Naive thymus-derived CD8-positive, alpha-beta T cell (primary cell): ENCODE data around the gene MAP2K5. TPM values are rescaled to one million over a fixed set of nuclear protein-coding genes. Genes with fewer than 3 reads are reported as not detected.

Experiments
- ATAC-seq, 2 donors: fragments of 150-1000 bp; cut with Tn5 transposase in 1 of 2; sonication (Bioruptor Pico), chemical (Tn5 transposase) in 1 of 2; 1 replicate in 1 of 2; 2 replicates in 1 of 2; pipeline ENCODE4 v1.10.0; 2021; ENCODE audit warnings: mild to moderate bottlenecking in 2 of 2, moderate library complexity in 2 of 2
- POLR2A ChIA-PET: fragments of 350-600 bp; sonication (Branson Sonifier 250); formaldehyde crosslinking; loops from one replicate; lab custom pipeline; 2021; ENCODE audit warnings: antibody characterized with exemption; lab: Charles Lee
- DNase-seq, 10 donors: peaks; one replicate each; pipeline versions ENCODE4 v3.0.0 to v3.0.0-alpha.2; 2020 to 2022
- H3K27ac Mint-ChIP-seq, 10 donors: one replicate each; pipeline ENCODE4 v1.8.0; 2020 to 2022; ENCODE audit warnings: mild to moderate bottlenecking in 10 of 10, mixed read lengths in 10 of 10, moderate library complexity in 4 of 10, inconsistent platforms in 1 of 10
- H3K27me3 Mint-ChIP-seq, 5 donors: one replicate each; pipeline ENCODE4 v1.8.0; 2021 to 2022; ENCODE audit warnings: mixed read lengths in 5 of 5
- H3K36me3 Mint-ChIP-seq, 3 donors: one replicate each; pipeline ENCODE4 v1.8.0; 2020 to 2022; ENCODE audit warnings: mixed read lengths in 3 of 3, mild to moderate bottlenecking in 2 of 3, inconsistent platforms in 1 of 3
- H3K4me1 Mint-ChIP-seq, 4 donors: one replicate each; pipeline ENCODE4 v1.8.0; 2021 to 2022; ENCODE audit warnings: mixed read lengths in 4 of 4
- H3K4me3 Mint-ChIP-seq, 10 donors: one replicate each; pipeline ENCODE4 v1.8.0; 2020 to 2022; ENCODE audit warnings: mild to moderate bottlenecking in 10 of 10, mixed read lengths in 10 of 10, moderate library complexity in 6 of 10, inconsistent platforms in 1 of 10
- H3K9me3 Mint-ChIP-seq, 9 donors: one replicate each; pipeline ENCODE4 v1.8.0; 2020 to 2022; ENCODE audit warnings: mixed read lengths in 9 of 9, mild to moderate bottlenecking in 3 of 9, inconsistent platforms in 1 of 9, moderate library complexity in 1 of 9
- polyA plus RNA-seq, 3 donors: library from polyadenylated mRNA; unstranded; fragments of 300-500 nt; fragmentation: Illumina TruSeq; gene quantifications; one replicate each; pipeline ENCODE4 v1.2.3, GENCODE V29; 2021
- total RNA-seq, 8 experiments: library from RNA in 2 of 8; stranded (reverse) in 2 of 8; gene quantifications; one replicate each; pipeline ENCODE4 v1.2.3 and lab custom pipeline; 2021 to 2026

Gene MAP2K5
- total and polyA plus RNA-seq, 5 experiments from 2014 or later = 17.8 to 37.6 (median 22.5) TPM

- peaks cover 0 to 27% (median 25%) of the 10 kb centered on the region in 3 donors for H3K36me3 Mint-ChIP-seq
- H3K4me3 Mint-ChIP-seq = no peak overlapping the region
- H3K27ac Mint-ChIP-seq = no peak overlapping the region
- peaks cover 0 to 3% (median 0%) of the 10 kb centered on the region in 4 donors for H3K4me1 Mint-ChIP-seq
- ATAC-seq (no peak), DNase-seq (peak in 1 of 10 donors; percentile 55)
- POLR2A ChIA-PET = no interaction called here
- H3K9me3 Mint-ChIP-seq = no peaks in the 10 kb centered on the region
- no peaks in the 10 kb centered on the region for H3K27me3 Mint-ChIP-seq
These were observed 261.7 kb downstream of the MAP2K5 start for GRCh38 chr15:67803996-67804843.

- H3K4me3 Mint-ChIP-seq = no peak overlapping the region
- no peak for ATAC-seq
- peaks cover 0 to 29% (median 25%) of the 10 kb centered on the region in 3 donors for H3K36me3 Mint-ChIP-seq
These were observed 262.6 kb downstream of the MAP2K5 start for GRCh38 chr15:67805008-67805665.

GRCh38 chr15:67805666-67806516 lies 263.4 kb downstream of the MAP2K5 start:
- no peak for ATAC-seq
- Mint-ChIP-seq H3K4me1 (peaks cover 0 to 3% (median 0%) of the 10 kb centered on the region in 4 donors), H3K36me3 (peaks cover 0 to 26% (median 23%) of the 10 kb centered on the region in 3 donors), H3K9me3 (no peaks in the 10 kb centered on the region), H3K4me3 (no peak overlapping the region), H3K27me3 (peaks cover 0 to 1% (median 0%) of the 10 kb centered on the region in 5 donors), H3K27ac (no peak overlapping the region)
- peak in 1 of 10 donors; percentile 28 for DNase-seq
- POLR2A ChIA-PET = no interaction called here

More at GRCh38 chr15:67805008-67805665, 262.6 kb downstream of the MAP2K5 start:
- no peaks in the 10 kb centered on the region for H3K9me3 Mint-ChIP-seq
- peak overlapping the region in 1 of 10 donors; percentile 52 for H3K27ac Mint-ChIP-seq
- POLR2A ChIA-PET = no interaction called here
- DNase-seq = peak in 1 of 10 donors; percentile 48
- peaks cover 0 to 1% (median 0%) of the 10 kb centered on the region in 5 donors for H3K27me3 Mint-ChIP-seq
- H3K4me1 Mint-ChIP-seq = peaks cover 0 to 3% (median 0%) of the 10 kb centered on the region in 4 donors

- POLR2A ChIA-PET = no interaction called here
- H3K4me1 Mint-ChIP-seq = peaks cover 0 to 3% (median 0%) of the 10 kb centered on the region in 4 donors
- no peaks in the 10 kb centered on the region for H3K9me3 Mint-ChIP-seq
- peaks cover 0 to 26% (median 23%) of the 10 kb centered on the region in 3 donors for H3K36me3 Mint-ChIP-seq
- no peak for ATAC-seq
- H3K27me3 Mint-ChIP-seq = peaks cover 0 to 1% (median 0%) of the 10 kb centered on the region in 5 donors
- DNase-seq = peak in 1 of 10 donors; percentile 11
- no peak overlapping the region for H3K27ac Mint-ChIP-seq
- H3K4me3 Mint-ChIP-seq = no peak overlapping the region
These were observed 264.0 kb downstream of the MAP2K5 start for GRCh38 chr15:67806536-67806935.

- H3K36me3 Mint-ChIP-seq = peaks cover 0 to 28% (median 23%) of the 10 kb centered on the region in 3 donors
- no peak overlapping the region for H3K27ac Mint-ChIP-seq
- H3K27me3 Mint-ChIP-seq = peaks cover 0 to 1% (median 0%) of the 10 kb centered on the region in 5 donors
- peak in 1 of 10 donors; percentile 47 for DNase-seq
- peaks cover 0 to 3% (median under 1%) of the 10 kb centered on the region in 4 donors for H3K4me1 Mint-ChIP-seq
- no peaks in the 10 kb centered on the region for H3K9me3 Mint-ChIP-seq
- POLR2A ChIA-PET = no interaction called here
- no peak for ATAC-seq
- no peak overlapping the region for H3K4me3 Mint-ChIP-seq
These were observed 264.6 kb downstream of the MAP2K5 start for GRCh38 chr15:67807141-67807540.

GRCh38 chr15:67807836-67808235 lies 265.3 kb downstream of the MAP2K5 start:
- POLR2A ChIA-PET = no interaction called here
- DNase-seq = peak in 1 of 10 donors; percentile 36
- ATAC-seq = no peak
- H3K36me3 Mint-ChIP-seq = peaks cover 0 to 24% (median 19%) of the 10 kb centered on the region in 3 donors
- H3K4me1 Mint-ChIP-seq = peaks cover 0 to 3% (median 1%) of the 10 kb centered on the region in 4 donors
- H3K4me3 Mint-ChIP-seq = no peak overlapping the region
- H3K9me3 Mint-ChIP-seq = no peaks in the 10 kb centered on the region
- H3K27me3 Mint-ChIP-seq = peaks cover 0 to 1% (median 0%) of the 10 kb centered on the region in 5 donors
- H3K27ac Mint-ChIP-seq = no peak overlapping the region

GRCh38 chr15:67808821-67809220 lies 266.3 kb downstream of the MAP2K5 start:
- peaks cover 0 to 5% (median 0%) of the 10 kb centered on the region in 4 donors for H3K4me1 Mint-ChIP-seq
- H3K27me3 Mint-ChIP-seq = peaks cover 0 to 1% (median 0%) of the 10 kb centered on the region in 5 donors
- ATAC-seq (no peak), DNase-seq (peak in 1 of 10 donors; percentile 10)
- POLR2A ChIA-PET = no interaction called here
- H3K9me3 Mint-ChIP-seq = peaks cover 0 to 2% (median 0%) of the 10 kb centered on the region in 9 donors
- H3K4me3 Mint-ChIP-seq = no peak overlapping the region
- H3K36me3 Mint-ChIP-seq = peaks cover 0 to 26% (median 19%) of the 10 kb centered on the region in 3 donors
- H3K27ac Mint-ChIP-seq = peak overlapping the region in 1 of 10 donors; percentile 71

GRCh38 chr15:67809441-67809840 lies 266.9 kb downstream of the MAP2K5 start:
- DNase-seq = peak in 1 of 10 donors; percentile 45
- no peak for ATAC-seq
- H3K9me3 Mint-ChIP-seq = peaks cover 0 to 2% (median 0%) of the 10 kb centered on the region in 9 donors
- H3K27ac Mint-ChIP-seq = no peak overlapping the region
- peaks cover 0 to 5% (median 0%) of the 10 kb centered on the region in 4 donors for H3K4me1 Mint-ChIP-seq
- H3K36me3 Mint-ChIP-seq = peaks cover 0 to 26% (median 19%) of the 10 kb centered on the region in 3 donors
- H3K4me3 Mint-ChIP-seq = no peak overlapping the region
- H3K27me3 Mint-ChIP-seq = peaks cover 0 to 1% (median 0%) of the 10 kb centered on the region in 5 donors
- POLR2A ChIA-PET = no interaction called here

GRCh38 chr15:67809866-67810265 lies 267.4 kb downstream of the MAP2K5 start:
- Mint-ChIP-seq H3K27me3 (peaks cover 0 to 1% (median 0%) of the 10 kb centered on the region in 5 donors), H3K4me3 (no peak overlapping the region), H3K9me3 (peaks cover 0 to 2% (median 0%) of the 10 kb centered on the region in 9 donors), H3K36me3 (peaks cover 0 to 27% (median 22%) of the 10 kb centered on the region in 3 donors), H3K27ac (peak overlapping the region in 1 of 10 donors; percentile 14), H3K4me1 (peaks cover 0 to 5% (median 0%) of the 10 kb centered on the region in 4 donors)
- ATAC-seq (no peak), DNase-seq (peak in 1 of 10 donors; percentile 51)
- POLR2A ChIA-PET = no interaction called here

GRCh38 chr15:67812241-67812644 lies 269.7 kb downstream of the MAP2K5 start:
- DNase-seq (peak in 1 of 10 donors; percentile 24), ATAC-seq (no peak)
- H3K27me3 Mint-ChIP-seq = peaks cover 0 to 9% (median 0%) of the 10 kb centered on the region in 5 donors
- no peak overlapping the region for H3K4me3 Mint-ChIP-seq
- POLR2A ChIA-PET = no interaction called here
- peaks cover 0 to 5% (median 0%) of the 10 kb centered on the region in 4 donors for H3K4me1 Mint-ChIP-seq
- H3K9me3 Mint-ChIP-seq = peaks cover 0 to 21% (median 4%) of the 10 kb centered on the region in 9 donors
- H3K36me3 Mint-ChIP-seq = peaks cover 19 to 32% (median 26%) of the 10 kb centered on the region in 3 donors
- H3K27ac Mint-ChIP-seq = no peak overlapping the region

GRCh38 chr15:67813104-67813634 lies 270.7 kb downstream of the MAP2K5 start:
- ATAC-seq (no peak), DNase-seq (peak in 1 of 10 donors; percentile 45)
- peaks cover 3 to 17% (median 4%) of the 10 kb centered on the region in 5 donors for H3K27me3 Mint-ChIP-seq
- no peak overlapping the region for H3K4me3 Mint-ChIP-seq
- H3K4me1 Mint-ChIP-seq = peaks cover 0 to 5% (median 0%) of the 10 kb centered on the region in 4 donors
- POLR2A ChIA-PET = no interaction called here
- H3K36me3 Mint-ChIP-seq = peaks cover 20 to 25% (median 21%) of the 10 kb centered on the region in 3 donors
- H3K9me3 Mint-ChIP-seq = peaks cover 0 to 21% (median 4%) of the 10 kb centered on the region in 9 donors
- no peak overlapping the region for H3K27ac Mint-ChIP-seq
